Breast epithelium (tissue), 4 donors: Measurements from ENCODE around the gene LEUTX. TPM values are rescaled to one million over a fixed set of nuclear protein-coding genes. Genes with fewer than 3 reads are reported as not detected.
A peak's percentile ranks its signal among the peaks of the same experiment; 100 is the strongest.
"Not testable (repeated sequence)": the region's sequence is repeated elsewhere in the genome, so short reads cannot be mapped to it uniquely, and the experiment has no call there.

Experiments used
- DNase-seq, 2 donors: peaks; one replicate each; pipeline ENCODE4 v3.0.0-alpha.2; 2019; ENCODE audit warnings: low spot score in 2 of 2
- H3K27ac ChIP-seq, 2 donors: fragments of 200-600 bp; sonication (generic) in 1 of 2; one replicate each; pipeline ENCODE4 v1.5.1; 2016 to 2019; ENCODE audit warnings: mild to moderate bottlenecking in 1 of 2
- H3K27me3 ChIP-seq, 2 donors: fragments of 200-600 bp; sonication (generic) in 1 of 2; one replicate each; pipeline versions ENCODE4 v1.5.1 to v1.6.0; 2017 to 2019; ENCODE audit warnings: control low read depth in 1 of 2, mild to moderate bottlenecking in 1 of 2
- H3K36me3 ChIP-seq: fragments of 200-600 bp; one replicate; pipeline ENCODE4 v1.5.1; 2019
- H3K4me1 ChIP-seq, 2 donors: fragments of 200-600 bp; sonication (generic); one replicate each; pipeline ENCODE4 v1.5.1; 2016 to 2019; ENCODE audit warnings: control low read depth in 1 of 2
- H3K4me3 ChIP-seq, 3 donors: fragments of 200-600 bp; sonication (generic); 1 replicate in 2 of 3; 2 replicates in 1 of 3; pipeline ENCODE4 v1.5.1; 2016 to 2019; ENCODE audit warnings: mild to moderate bottlenecking in 3 of 3, moderate library complexity in 2 of 3
- H3K9me3 ChIP-seq, 2 donors: fragments of 200-600 bp; sonication (generic) in 1 of 2; one replicate each; pipeline ENCODE4 v1.5.1; 2016 to 2019; ENCODE audit warnings: control low read depth in 1 of 2
- POLR2A ChIP-seq: fragments of 450-650 bp; IDR thresholded peaks from one replicate; pipeline ENCODE4 v1.6.1; 2016; ENCODE audit warnings: antibody characterized with exemption, mild to moderate bottlenecking, moderate library complexity
- POLR2AphosphoS5 ChIP-seq, 3 donors: sonication (generic); formaldehyde crosslinking; IDR thresholded peaks; one replicate each; pipeline ENCODE4 v1.6.1; 2017; ENCODE audit warnings: antibody characterized with exemption in 3 of 3
- intact Hi-C: fragments of 100-400 bp; cut with DNase I; formaldehyde crosslinking; loops from one replicate; pipeline ENCODE4 v1.15.1; 2023; ENCODE audit warnings: low total_unique reads
- total RNA-seq, 3 donors: library from RNA; depleted of rRNA; stranded (reverse); fragments of >200 nt; gene quantifications; one replicate each; pipeline ENCODE4 v1.1.0, GENCODE V29; 2016
- TF ChIP-seq, protein P1 (sequence below), 3 donors: fragments of 450-650 bp; IDR thresholded peaks; one replicate each; pipeline ENCODE4 v1.5.1; 2016 to 2017; ENCODE audit warnings: antibody characterized with exemption in 3 of 3, mild to moderate bottlenecking in 3 of 3, moderate library complexity in 3 of 3

LEUTX gene
- total RNA-seq, 3 donors from 2014 or later, result not detected

DNA sequence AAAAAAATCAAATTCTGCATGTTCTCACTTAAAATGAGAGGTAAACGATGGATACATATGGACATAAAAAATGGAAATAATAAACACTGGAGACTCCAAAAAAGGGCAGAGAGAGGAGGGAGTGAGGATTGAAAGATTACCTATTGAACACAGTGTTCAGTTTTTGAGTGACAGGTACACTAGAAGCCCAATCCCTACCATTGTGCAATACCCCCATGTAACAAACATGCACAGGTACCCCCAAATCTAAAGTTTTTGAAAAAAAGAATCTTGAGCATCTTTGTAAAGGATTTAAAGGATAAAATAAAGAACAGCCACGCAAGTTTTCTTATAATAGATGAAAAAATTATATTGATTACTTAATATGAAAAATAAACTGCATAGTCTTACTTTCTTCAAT, 24.1 kb upstream of the LEUTX start:
- no peak for TF ChIP-seq POLR2AphosphoS5 (IDR thresholded peaks at IDR 0.05)
- H3K4me3 ChIP-seq, result no peak overlapping the region
- peaks cover 0 to 26% of the 10 kb centered on the region in 2 donors for H3K27me3 ChIP-seq
- intact Hi-C loops, result no loop called here
- H3K27ac ChIP-seq, result no peak overlapping the region
- DNase-seq, result no peak
- no peaks in the 10 kb centered on the region for H3K36me3 ChIP-seq
- H3K4me1 ChIP-seq, result no peaks in the 10 kb centered on the region
- H3K9me3 ChIP-seq, result no peaks in the 10 kb centered on the region

DNA sequence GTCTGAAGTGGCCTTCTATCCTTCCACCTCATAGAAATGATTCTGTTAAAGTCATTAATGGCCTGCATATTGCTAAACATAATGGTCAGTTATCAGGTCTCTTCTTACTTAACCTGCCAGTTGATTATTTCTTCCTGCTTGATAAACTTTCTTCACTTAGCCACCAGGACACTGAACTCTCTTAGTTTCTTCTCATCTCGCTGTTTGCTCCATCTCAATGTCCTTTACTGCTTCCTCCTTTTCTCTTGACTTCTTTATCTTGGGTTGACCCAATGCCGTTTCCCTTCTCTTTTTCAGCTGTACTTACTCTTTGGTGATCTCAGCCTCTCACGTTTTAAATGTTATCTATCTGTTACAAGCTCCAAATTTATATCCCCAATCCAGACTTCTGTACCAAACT, 23.7 kb upstream of the LEUTX start:
- intact Hi-C loops, result no loop called here
- H3K27me3 ChIP-seq, result peaks cover 0 to 26% of the 10 kb centered on the region in 2 donors
- no peaks in the 10 kb centered on the region for H3K4me1 ChIP-seq
- H3K36me3 ChIP-seq, result no peaks in the 10 kb centered on the region
- DNase-seq, result no peak
- H3K27ac ChIP-seq, result no peak overlapping the region
- TF ChIP-seq POLR2A (no peak), POLR2AphosphoS5 (IDR thresholded peaks at IDR 0.05) (no peak)
- TF ChIP-seq, protein P1, sequence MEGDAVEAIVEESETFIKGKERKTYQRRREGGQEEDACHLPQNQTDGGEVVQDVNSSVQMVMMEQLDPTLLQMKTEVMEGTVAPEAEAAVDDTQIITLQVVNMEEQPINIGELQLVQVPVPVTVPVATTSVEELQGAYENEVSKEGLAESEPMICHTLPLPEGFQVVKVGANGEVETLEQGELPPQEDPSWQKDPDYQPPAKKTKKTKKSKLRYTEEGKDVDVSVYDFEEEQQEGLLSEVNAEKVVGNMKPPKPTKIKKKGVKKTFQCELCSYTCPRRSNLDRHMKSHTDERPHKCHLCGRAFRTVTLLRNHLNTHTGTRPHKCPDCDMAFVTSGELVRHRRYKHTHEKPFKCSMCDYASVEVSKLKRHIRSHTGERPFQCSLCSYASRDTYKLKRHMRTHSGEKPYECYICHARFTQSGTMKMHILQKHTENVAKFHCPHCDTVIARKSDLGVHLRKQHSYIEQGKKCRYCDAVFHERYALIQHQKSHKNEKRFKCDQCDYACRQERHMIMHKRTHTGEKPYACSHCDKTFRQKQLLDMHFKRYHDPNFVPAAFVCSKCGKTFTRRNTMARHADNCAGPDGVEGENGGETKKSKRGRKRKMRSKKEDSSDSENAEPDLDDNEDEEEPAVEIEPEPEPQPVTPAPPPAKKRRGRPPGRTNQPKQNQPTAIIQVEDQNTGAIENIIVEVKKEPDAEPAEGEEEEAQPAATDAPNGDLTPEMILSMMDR (IDR thresholded peaks at IDR 0.05), result no peak
- H3K4me3 ChIP-seq, result no peak overlapping the region
- H3K9me3 ChIP-seq, result no peaks in the 10 kb centered on the region

DNA sequence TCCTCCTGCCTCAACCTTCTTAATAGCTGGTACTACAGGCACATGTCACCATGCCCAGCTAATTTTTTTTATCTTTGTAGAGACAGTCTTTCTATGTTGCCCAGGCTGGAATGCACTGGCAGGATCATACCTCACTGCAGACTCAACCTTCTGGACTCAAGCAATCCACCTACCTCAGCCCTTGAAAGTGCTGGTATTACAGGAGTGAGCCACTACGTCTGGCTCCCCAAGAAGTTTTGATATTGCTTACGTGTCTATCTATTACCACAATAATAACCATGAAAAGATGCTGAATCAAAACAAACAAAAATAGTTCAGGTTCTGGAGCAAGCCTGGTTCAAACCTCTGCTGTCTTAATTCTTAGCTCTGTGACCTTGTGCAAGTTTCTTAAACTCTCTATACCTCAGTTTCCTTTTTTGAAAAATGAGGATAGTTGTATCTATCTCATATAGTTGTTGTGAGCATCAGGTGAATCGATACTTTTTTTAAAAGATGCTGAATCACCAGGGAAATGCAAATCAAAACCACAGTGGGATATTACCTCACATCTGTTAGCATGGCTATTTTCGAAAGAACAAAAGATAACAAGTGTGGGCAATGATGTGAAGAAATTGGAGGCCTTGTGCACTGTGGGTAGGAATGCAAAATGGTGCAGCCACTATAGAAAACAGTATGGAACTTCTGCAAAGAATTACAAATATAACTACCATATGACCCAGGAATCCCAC, 19.0 kb upstream of the LEUTX start:
- TF ChIP-seq POLR2AphosphoS5 (IDR thresholded peaks at IDR 0.05) (no peak), POLR2A (no peak)
- TF ChIP-seq, protein P1 (IDR thresholded peaks at IDR 0.05), result no peak
- intact Hi-C loops, result no loop called here
- Histone ChIP-seq H3K27me3 (peaks cover 0 to 24% of the 10 kb centered on the region in 2 donors), H3K27ac (no peak overlapping the region), H3K36me3 (no peaks in the 10 kb centered on the region), H3K9me3 (no peaks in the 10 kb centered on the region), H3K4me3 (no peak overlapping the region), H3K4me1 (no peaks in the 10 kb centered on the region)
- DNase-seq, result no peak

DNA sequence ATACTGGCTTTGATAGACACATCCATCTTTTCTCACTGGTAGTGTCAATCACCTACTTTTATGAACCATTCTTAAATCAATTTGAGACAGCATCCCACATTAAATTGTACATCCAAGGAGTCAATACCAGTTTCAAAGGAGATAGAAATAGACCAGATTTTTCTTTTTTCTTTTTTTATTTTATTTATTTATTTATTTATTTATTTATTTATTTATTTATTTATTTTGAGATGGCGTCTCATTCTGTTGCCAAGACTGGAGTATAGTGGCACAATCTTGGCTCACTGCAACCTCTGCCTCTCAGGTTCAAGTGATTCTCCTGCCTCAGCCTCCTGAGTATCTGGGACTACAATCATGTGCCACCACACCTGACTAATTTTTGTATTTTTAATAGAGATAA, 16.8 kb upstream of the LEUTX start:
- intact Hi-C loops, H3K9me3 ChIP-seq, H3K4me1 ChIP-seq, H3K36me3 ChIP-seq, H3K4me3 ChIP-seq, H3K27ac ChIP-seq, DNase-seq: not testable (repeated sequence)
- H3K27me3 ChIP-seq, result peaks cover 0 to 24% of the 10 kb centered on the region in 2 donors

DNA sequence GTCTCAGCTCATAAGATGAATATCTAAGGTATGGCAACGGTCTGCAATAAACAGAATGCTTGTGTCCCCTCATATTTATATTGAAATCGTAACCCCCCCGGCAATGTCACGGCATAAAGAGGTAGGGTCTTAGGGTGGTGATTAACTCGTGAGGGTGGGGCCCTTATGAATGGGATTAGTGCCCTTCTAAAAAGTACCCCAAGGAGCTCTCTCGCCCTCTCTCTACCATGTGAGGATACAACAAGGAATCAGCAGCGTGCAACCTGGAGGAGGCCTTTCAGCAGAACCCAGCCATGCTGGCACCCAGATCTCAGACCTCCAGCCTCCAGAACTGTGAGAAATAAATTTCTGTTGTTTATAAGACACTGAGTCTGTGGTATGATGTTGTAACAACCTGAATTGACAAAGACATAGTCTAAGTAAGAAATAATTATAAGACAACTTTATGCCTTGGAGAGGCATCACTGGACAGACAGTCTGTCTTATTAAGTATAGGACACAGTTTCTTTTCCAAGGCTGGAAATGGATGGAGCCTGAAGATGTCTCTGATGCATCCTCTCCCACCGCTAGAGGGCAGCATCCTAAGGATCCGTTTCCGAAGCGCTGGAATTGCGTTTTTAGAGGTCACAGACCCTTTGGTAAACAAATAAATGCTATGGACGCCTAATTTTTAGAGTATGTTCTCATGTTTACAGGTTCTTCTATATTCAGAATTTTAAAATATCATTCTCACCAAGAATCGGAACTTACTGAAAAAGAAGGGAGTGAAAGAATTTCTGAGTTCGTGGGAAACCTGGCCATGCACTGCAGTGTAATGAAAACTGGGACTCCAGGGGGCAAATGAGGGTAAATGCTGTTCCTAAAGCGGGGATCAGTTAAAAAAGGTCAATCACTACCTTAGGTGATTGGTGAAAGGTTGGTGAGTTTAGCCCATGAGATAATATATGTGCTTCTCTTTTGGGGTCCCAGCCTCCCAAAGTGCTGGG, 13.3 kb upstream of the LEUTX start:
- peaks cover 0 to 4% of the 10 kb centered on the region in 2 donors for H3K27me3 ChIP-seq
- H3K9me3 ChIP-seq, result peaks cover 0 to 4% of the 10 kb centered on the region in 2 donors
- TF ChIP-seq, protein P1 (IDR thresholded peaks at IDR 0.05), result peak in 2 of 3 donors; percentile 34 to 46
- no peak for TF ChIP-seq POLR2A
- no peak overlapping the region for H3K27ac ChIP-seq
- intact Hi-C loops, result no loop called here
- no peak for DNase-seq
- H3K4me3 ChIP-seq, result no peak overlapping the region
- H3K4me1 ChIP-seq, result no peaks in the 10 kb centered on the region
- no peaks in the 10 kb centered on the region for H3K36me3 ChIP-seq

DNA sequence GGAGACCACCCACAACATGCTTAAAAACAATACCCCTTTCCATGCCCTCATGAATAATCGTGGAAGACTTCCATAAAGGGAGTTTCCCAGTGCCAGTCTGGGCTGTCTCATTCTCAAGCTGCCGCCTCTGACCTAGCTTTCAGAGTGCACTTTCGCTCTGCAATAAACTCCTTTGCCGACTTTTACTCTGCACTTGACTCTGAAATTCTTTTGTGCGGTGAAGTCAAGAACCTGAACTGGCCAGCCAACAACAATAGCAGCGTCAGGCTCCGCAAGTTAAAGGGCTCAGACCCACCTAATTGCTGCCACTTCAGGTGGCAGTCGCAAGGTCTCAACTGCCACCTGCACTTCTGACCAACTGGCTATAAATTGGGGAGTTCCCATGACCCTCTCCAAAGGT, 10.3 kb upstream of the LEUTX start:
- Histone ChIP-seq H3K4me1 (no peaks in the 10 kb centered on the region), H3K36me3 (no peaks in the 10 kb centered on the region), H3K4me3 (no peak overlapping the region), H3K27ac (no peak overlapping the region), H3K27me3 (peaks cover 0 to 4% of the 10 kb centered on the region in 2 donors), H3K9me3 (peaks cover 0 to 4% of the 10 kb centered on the region in 2 donors)
- TF ChIP-seq, protein P1 (IDR thresholded peaks at IDR 0.05), result no peak
- TF ChIP-seq POLR2A, result no peak
- no peak for TF ChIP-seq POLR2AphosphoS5 (IDR thresholded peaks at IDR 0.05)
- intact Hi-C loops, result no loop called here
- DNase-seq, result no peak
